ENCODE results near the gene P2RY8.
"Not testable (repeated sequence)": the region's sequence is repeated elsewhere in the genome, so short reads cannot be mapped to it uniquely, and the experiment has no call there.

Gene P2RY8

GRCh38 chrX:1455948-1456280, 81.1 kb downstream of the P2RY8 start:
- DNase-seq (ENCODE audit: low read depth in 1 of 2, low spot score in 1 of 2): no peak
- in situ Hi-C loops (cut with HindIII; ENCODE audit: low pct_unique_long_range_greater_than_20kb, low sequenced_read_pairs): no loop called here
- no peak for TF ChIP-seq JUND (IDR thresholded peaks at IDR 0.05; ENCODE audit: low read depth)

- peak; percentile 44 to 83 for DNase-seq (ENCODE audit: low read depth in 1 of 2, low spot score in 1 of 2)
- in situ Hi-C loops (cut with HindIII; ENCODE audit: low pct_unique_long_range_greater_than_20kb, low sequenced_read_pairs): no loop called here
- no peak for TF ChIP-seq JUND (IDR thresholded peaks at IDR 0.05; ENCODE audit: low read depth)
Observed at GRCh38 chrX:1453951-1454785, 82.8 kb downstream of the P2RY8 start.

GRCh38 chrX:1453395-1453783, 83.6 kb downstream of the P2RY8 start:
- no peak for DNase-seq (ENCODE audit: low read depth in 1 of 2, low spot score in 1 of 2)
- TF ChIP-seq JUND (IDR thresholded peaks at IDR 0.05; ENCODE audit: low read depth): no peak
- in situ Hi-C loops (cut with HindIII; ENCODE audit: low pct_unique_long_range_greater_than_20kb, low sequenced_read_pairs): no loop called here

GRCh38 chrX:1452516-1453394, 84.2 kb downstream of the P2RY8 start, which contains the start of gene ASMTL:
TSS of gene ASMTL (minus strand) at chrX:1452909. CDS start at chrX:1452840, 69 bp downstream.
- DNase-seq (ENCODE audit: low read depth in 1 of 2, low spot score in 1 of 2): peak; percentile 88 to 96
- no peak for TF ChIP-seq JUND (IDR thresholded peaks at IDR 0.05; ENCODE audit: low read depth)
- in situ Hi-C loops (cut with HindIII; ENCODE audit: low pct_unique_long_range_greater_than_20kb, low sequenced_read_pairs): no loop called here

GRCh38 chrX:1451661-1452515, 85.1 kb downstream of the P2RY8 start:
- in situ Hi-C loops (cut with HindIII; ENCODE audit: low pct_unique_long_range_greater_than_20kb, low sequenced_read_pairs): no loop called here
- no peak for TF ChIP-seq JUND (IDR thresholded peaks at IDR 0.05; ENCODE audit: low read depth)
- DNase-seq (ENCODE audit: low read depth in 1 of 2, low spot score in 1 of 2): no peak

GRCh38 chrX:1451251-1451660, 85.7 kb downstream of the P2RY8 start:
- no peak for TF ChIP-seq JUND (IDR thresholded peaks at IDR 0.05; ENCODE audit: low read depth)
- no peak for DNase-seq (ENCODE audit: low read depth in 1 of 2, low spot score in 1 of 2)
- in situ Hi-C loops (cut with HindIII; ENCODE audit: low pct_unique_long_range_greater_than_20kb, low sequenced_read_pairs): no loop called here

- in situ Hi-C loops (cut with HindIII; ENCODE audit: low pct_unique_long_range_greater_than_20kb, low sequenced_read_pairs): no loop called here
Observed at GRCh38 chrX:1450361-1451161, 86.4 kb downstream of the P2RY8 start.

GRCh38 chrX:1449823-1450149, 87.2 kb downstream of the P2RY8 start:
- no peak for DNase-seq (ENCODE audit: low read depth in 1 of 2, low spot score in 1 of 2)
- in situ Hi-C loops (cut with HindIII; ENCODE audit: low pct_unique_long_range_greater_than_20kb, low sequenced_read_pairs): no loop called here

More at GRCh38 chrX:1450361-1451161, 86.4 kb downstream of the P2RY8 start:
- TF ChIP-seq JUND (IDR thresholded peaks at IDR 0.05; ENCODE audit: low read depth): no peak
- DNase-seq (ENCODE audit: low read depth in 1 of 2, low spot score in 1 of 2): no peak

GRCh38 chrX:1449036-1449822, 87.8 kb downstream of the P2RY8 start:
- no peak for DNase-seq (ENCODE audit: low read depth in 1 of 2, low spot score in 1 of 2)
- in situ Hi-C loops (cut with HindIII; ENCODE audit: low pct_unique_long_range_greater_than_20kb, low sequenced_read_pairs): no loop called here
- TF ChIP-seq JUND (IDR thresholded peaks at IDR 0.05; ENCODE audit: low read depth): no peak

More at GRCh38 chrX:1449823-1450149, 87.2 kb downstream of the P2RY8 start:
- no peak for TF ChIP-seq JUND (IDR thresholded peaks at IDR 0.05; ENCODE audit: low read depth)

GRCh38 chrX:1448573-1449001, 88.4 kb downstream of the P2RY8 start:
- DNase-seq (ENCODE audit: low read depth in 1 of 2, low spot score in 1 of 2); in situ Hi-C loops (cut with HindIII; ENCODE audit: low pct_unique_long_range_greater_than_20kb, low sequenced_read_pairs): not testable (repeated sequence)

- not testable (repeated sequence) for DNase-seq (ENCODE audit: low read depth in 1 of 2, low spot score in 1 of 2)
Observed at GRCh38 chrX:1447969-1448572, 88.9 kb downstream of the P2RY8 start.

GRCh38 chrX:1446984-1447968, 89.7 kb downstream of the P2RY8 start:
- in situ Hi-C loops (cut with HindIII; ENCODE audit: low pct_unique_long_range_greater_than_20kb, low sequenced_read_pairs); DNase-seq (ENCODE audit: low read depth in 1 of 2, low spot score in 1 of 2): not testable (repeated sequence)

More at GRCh38 chrX:1447969-1448572, 88.9 kb downstream of the P2RY8 start:
- in situ Hi-C loops (cut with HindIII; ENCODE audit: low pct_unique_long_range_greater_than_20kb, low sequenced_read_pairs): not testable (repeated sequence)
